Smooth muscle cell (in vitro differentiated cells): Measurements from ENCODE around the gene PPP3CB. TPM values are rescaled to one million over a fixed set of nuclear protein-coding genes. Genes with fewer than 3 reads are reported as not detected.

Experiments used
- DNase-seq: peaks from one replicate; lab custom pipeline; 2025; ENCODE audit not compliant: unreplicated experiment; lab: John Stamatoyannopoulos, UW
- H2AFZ ChIP-seq: fragments of 200-600 bp; sonication (generic); 2 replicates; pipeline ENCODE4 v1.6.0; 2016; ENCODE audit warnings: antibody characterized with exemption, low read depth, mild to moderate bottlenecking
- H3F3A ChIP-seq: fragments of 200-600 bp; sonication (generic); 2 replicates; pipeline ENCODE4 v1.6.0; 2017; ENCODE audit warnings: antibody characterized with exemption, low read depth
- H3K27ac ChIP-seq: fragments of 200-600 bp; sonication (generic); 2 replicates; pipeline ENCODE4 v1.5.1; 2016; ENCODE audit warnings: low read depth, mild to moderate bottlenecking
- H3K27me3 ChIP-seq: fragments of 200-600 bp; sonication (generic); 2 replicates; pipeline ENCODE4 v1.6.1; 2016; ENCODE audit warnings: low read depth, mild to moderate bottlenecking
- H3K36me3 ChIP-seq: fragments of 200-600 bp; sonication (generic); 2 replicates; pipeline ENCODE4 v1.5.1; 2016; ENCODE audit warnings: low read depth
- H3K4me1 ChIP-seq: fragments of 200-600 bp; sonication (generic); 2 replicates; pipeline ENCODE4 v1.5.1; 2016; ENCODE audit warnings: low read depth
- H3K4me2 ChIP-seq: fragments of 200-600 bp; sonication (generic); 2 replicates; pipeline ENCODE4 v1.6.0; 2016; ENCODE audit warnings: mild to moderate bottlenecking
- H3K4me3 ChIP-seq: fragments of 200-600 bp; sonication (generic); 2 replicates; pipeline ENCODE4 v1.5.1; 2016; ENCODE audit warnings: mild to moderate bottlenecking
- H3K79me2 ChIP-seq: fragments of 200-600 bp; sonication (generic); 2 replicates; pipeline ENCODE4 v1.6.0; 2016; ENCODE audit warnings: low read depth, mild to moderate bottlenecking
- H3K9ac ChIP-seq: fragments of 200-600 bp; sonication (generic); 2 replicates; pipeline ENCODE4 v1.6.0; 2016; ENCODE audit warnings: low read depth
- H3K9me3 ChIP-seq: fragments of 200-600 bp; sonication (generic); replicated peaks from 2 replicates; pipeline ENCODE4 v1.5.1; 2016; ENCODE audit warnings: low read depth
- H4K20me1 ChIP-seq: fragments of 200-600 bp; sonication (generic); 2 replicates; pipeline ENCODE4 v1.6.0; 2016; ENCODE audit warnings: low read depth
- CTCF ChIP-seq: fragments of 200-600 bp; sonication (generic); IDR thresholded peaks from 2 replicates; pipeline ENCODE4 v1.5.1; 2017; ENCODE audit warnings: borderline replicate concordance, mild to moderate bottlenecking, antibody characterized with exemption; ENCODE audit not compliant: insufficient read depth, poor library complexity, severe bottlenecking
- WGBS: methylation state at CpG from one replicate; pipeline ENCODE4 v1.1.7; 2016; ENCODE audit warnings: low lambda C conversion rate; 5-methylcytosine and 5-hydroxymethylcytosine counted together
- polyA plus RNA-seq: library from polyadenylated mRNA; unstranded; fragments of >200 nt; fragmentation: Nextera tagmentation; extraction: Ambion mirVana; gene quantifications from 2 replicates; pipeline ENCODE4 v1.2.1, GENCODE V29; 2016
- total RNA-seq: library from RNA; depleted of rRNA; stranded (reverse); fragments of >200 nt; gene quantifications from 2 replicates; pipeline ENCODE4 v1.2.3, GENCODE V29; 2014

PPP3CB gene
- total and polyA plus RNA-seq, 2 experiments from 2014 or later, result 14.9 to 61.9 TPM

- no peaks in the 10 kb centered on the region for H3K27me3 ChIP-seq
- peak overlapping the region; percentile 94 for H3K27ac ChIP-seq
- no peak overlapping the region for H3K9ac ChIP-seq
- peaks cover 65% of the 10 kb centered on the region for H3K79me2 ChIP-seq
- 53% methylated on average over 2 of the region's 2 CpGs for WGBS
- no peaks in the 10 kb centered on the region for H3K9me3 ChIP-seq
- no peak for DNase-seq
- peaks cover 8% of the 10 kb centered on the region for H3F3A ChIP-seq
- H3K36me3 ChIP-seq, result no peaks in the 10 kb centered on the region
- no peak for TF ChIP-seq CTCF
- peak overlapping the region; percentile 99 for H3K4me2 ChIP-seq
- peaks cover 54% of the 10 kb centered on the region for H4K20me1 ChIP-seq
- no peak overlapping the region for H2AFZ ChIP-seq
- H3K4me3 ChIP-seq, result peak overlapping the region; percentile 98
- H3K4me1 ChIP-seq, result peaks cover 22% of the 10 kb centered on the region
Measured at GRCh38 chr10:73493781-73494180, 2.0 kb downstream of the PPP3CB start.

- H3K9ac ChIP-seq, result no peak overlapping the region
- no peak for TF ChIP-seq CTCF
- H3K36me3 ChIP-seq, result no peaks in the 10 kb centered on the region
- no peak overlapping the region for H3K4me3 ChIP-seq
- WGBS, result 92% methylated on average over 4 of the region's 4 CpGs
- no peak overlapping the region for H3K27ac ChIP-seq
- H3K79me2 ChIP-seq, result peaks cover 96% of the 10 kb centered on the region
- H2AFZ ChIP-seq, result no peak overlapping the region
- H3K27me3 ChIP-seq, result no peaks in the 10 kb centered on the region
- no peak for DNase-seq
- H3K4me2 ChIP-seq, result no peak overlapping the region
- H3K9me3 ChIP-seq, result no peaks in the 10 kb centered on the region
- H4K20me1 ChIP-seq, result peaks cover 82% of the 10 kb centered on the region
- H3F3A ChIP-seq, result no peaks in the 10 kb centered on the region
- no peaks in the 10 kb centered on the region for H3K4me1 ChIP-seq
Measured at GRCh38 chr10:73486601-73487000, 9.2 kb downstream of the PPP3CB start.

GRCh38 chr10:73485320-73485719, 10.5 kb downstream of the PPP3CB start:
- H3F3A ChIP-seq, result no peaks in the 10 kb centered on the region
- no peak overlapping the region for H3K4me2 ChIP-seq
- no peak for TF ChIP-seq CTCF
- peaks cover 83% of the 10 kb centered on the region for H4K20me1 ChIP-seq
- no peaks in the 10 kb centered on the region for H3K36me3 ChIP-seq
- H3K27me3 ChIP-seq, result no peaks in the 10 kb centered on the region
- no peak for DNase-seq
- H3K27ac ChIP-seq, result no peak overlapping the region
- H3K79me2 ChIP-seq, result peaks cover 95% of the 10 kb centered on the region
- H2AFZ ChIP-seq, result no peak overlapping the region
- no peak overlapping the region for H3K9ac ChIP-seq
- H3K4me1 ChIP-seq, result no peaks in the 10 kb centered on the region
- 100% methylated on average over 1 of the region's 1 CpG for WGBS
- no peaks in the 10 kb centered on the region for H3K9me3 ChIP-seq
- H3K4me3 ChIP-seq, result no peak overlapping the region

- H3K27me3 ChIP-seq, result no peaks in the 10 kb centered on the region
- 80% methylated on average over 7 of the region's 7 CpGs for WGBS
- H2AFZ ChIP-seq, result no peak overlapping the region
- peaks cover 67% of the 10 kb centered on the region for H3K79me2 ChIP-seq
- no peak for TF ChIP-seq CTCF
- no peak overlapping the region for H3K9ac ChIP-seq
- no peaks in the 10 kb centered on the region for H3K4me1 ChIP-seq
- H3K4me3 ChIP-seq, result no peak overlapping the region
- H3K36me3 ChIP-seq, result peaks cover 30% of the 10 kb centered on the region
- peaks cover 63% of the 10 kb centered on the region for H4K20me1 ChIP-seq
- H3K4me2 ChIP-seq, result no peak overlapping the region
- H3F3A ChIP-seq, result no peaks in the 10 kb centered on the region
- H3K9me3 ChIP-seq, result no peaks in the 10 kb centered on the region
- peak overlapping the region; percentile 73 for H3K27ac ChIP-seq
- no peak for DNase-seq
Measured at GRCh38 chr10:73480158-73480557, 15.7 kb downstream of the PPP3CB start.
